Ishikawa (cell line): Measurements from ENCODE around the gene PLXNA4.

Source experiments
- CEBPB ChIP-seq: IDR thresholded peaks from 2 replicates; pipeline ENCODE4 v1.6.1; 2012
- CREB1 ChIP-seq: IDR thresholded peaks from 2 replicates; pipeline ENCODE4 v1.6.1; 2012; ENCODE audit warnings: low read depth
- EGR1 ChIP-seq: IDR thresholded peaks from 2 replicates; pipeline ENCODE4 v1.6.1; 2012
- EP300 ChIP-seq: IDR thresholded peaks from 2 replicates; pipeline ENCODE4 v1.6.1; 2012; ENCODE audit warnings: borderline replicate concordance
- FOXM1 ChIP-seq: IDR thresholded peaks from 2 replicates; pipeline ENCODE4 v1.6.1; 2012; ENCODE audit warnings: low read depth, borderline replicate concordance
- NFIC ChIP-seq: IDR thresholded peaks from 2 replicates; pipeline ENCODE4 v1.6.1; 2012
- RAD21 ChIP-seq: IDR thresholded peaks from 2 replicates; pipeline ENCODE4 v1.6.1; 2012; ENCODE audit warnings: low read depth
- TAF1 ChIP-seq: IDR thresholded peaks from 2 replicates; pipeline ENCODE4 v1.6.1; 2012; ENCODE audit warnings: low read depth, mild to moderate bottlenecking
- TCF12 ChIP-seq: IDR thresholded peaks from 2 replicates; pipeline ENCODE4 v1.6.1; 2012; ENCODE audit warnings: low read depth
- TEAD4 ChIP-seq: IDR thresholded peaks from 2 replicates; pipeline ENCODE4 v1.6.1; 2012
- YY1 ChIP-seq: IDR thresholded peaks from 2 replicates; pipeline ENCODE4 v1.6.1; 2012; ENCODE audit warnings: low read depth
- ZBTB7A ChIP-seq: IDR thresholded peaks from 2 replicates; pipeline ENCODE4 v1.6.1; 2012; ENCODE audit warnings: low read depth
- TF ChIP-seq, protein P1 (sequence below): IDR thresholded peaks from 2 replicates; pipeline ENCODE4 v1.6.1; 2012
- TF ChIP-seq, protein P2 (sequence below): IDR thresholded peaks from 2 replicates; pipeline ENCODE4 v1.6.1; 2012; ENCODE audit warnings: low read depth, mild to moderate bottlenecking
- TF ChIP-seq, protein P3 (sequence below): IDR thresholded peaks from 2 replicates; pipeline ENCODE4 v1.6.1; 2012

PLXNA4 gene

DNA sequence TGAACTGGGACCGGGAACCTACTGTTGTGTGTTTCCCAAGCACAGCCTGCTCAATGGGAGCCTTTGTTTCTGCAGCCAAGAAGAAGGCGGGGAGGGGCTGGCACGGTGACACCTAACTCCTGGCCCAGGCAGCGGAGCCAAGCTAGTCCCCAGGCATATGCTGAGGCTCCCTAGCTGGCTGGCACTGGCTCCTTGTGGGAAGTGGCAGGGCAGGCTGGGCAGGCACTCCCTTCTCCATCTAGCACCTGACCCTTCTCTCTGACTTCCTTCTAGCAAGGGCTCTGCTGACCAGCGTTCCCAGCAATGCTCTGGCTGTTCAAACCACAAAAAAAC, 325.0 kb downstream of the PLXNA4 start:
- TF ChIP-seq CEBPB (no peak), FOXM1 (no peak), NFIC (no peak), TCF12 (no peak), CREB1 (no peak), EP300 (no peak), EGR1 (no peak), ZBTB7A (no peak), YY1 (no peak), RAD21 (no peak), TEAD4 (no peak)
- TF ChIP-seq, protein P1, sequence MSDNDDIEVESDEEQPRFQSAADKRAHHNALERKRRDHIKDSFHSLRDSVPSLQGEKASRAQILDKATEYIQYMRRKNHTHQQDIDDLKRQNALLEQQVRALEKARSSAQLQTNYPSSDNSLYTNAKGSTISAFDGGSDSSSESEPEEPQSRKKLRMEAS, result no peak

DNA sequence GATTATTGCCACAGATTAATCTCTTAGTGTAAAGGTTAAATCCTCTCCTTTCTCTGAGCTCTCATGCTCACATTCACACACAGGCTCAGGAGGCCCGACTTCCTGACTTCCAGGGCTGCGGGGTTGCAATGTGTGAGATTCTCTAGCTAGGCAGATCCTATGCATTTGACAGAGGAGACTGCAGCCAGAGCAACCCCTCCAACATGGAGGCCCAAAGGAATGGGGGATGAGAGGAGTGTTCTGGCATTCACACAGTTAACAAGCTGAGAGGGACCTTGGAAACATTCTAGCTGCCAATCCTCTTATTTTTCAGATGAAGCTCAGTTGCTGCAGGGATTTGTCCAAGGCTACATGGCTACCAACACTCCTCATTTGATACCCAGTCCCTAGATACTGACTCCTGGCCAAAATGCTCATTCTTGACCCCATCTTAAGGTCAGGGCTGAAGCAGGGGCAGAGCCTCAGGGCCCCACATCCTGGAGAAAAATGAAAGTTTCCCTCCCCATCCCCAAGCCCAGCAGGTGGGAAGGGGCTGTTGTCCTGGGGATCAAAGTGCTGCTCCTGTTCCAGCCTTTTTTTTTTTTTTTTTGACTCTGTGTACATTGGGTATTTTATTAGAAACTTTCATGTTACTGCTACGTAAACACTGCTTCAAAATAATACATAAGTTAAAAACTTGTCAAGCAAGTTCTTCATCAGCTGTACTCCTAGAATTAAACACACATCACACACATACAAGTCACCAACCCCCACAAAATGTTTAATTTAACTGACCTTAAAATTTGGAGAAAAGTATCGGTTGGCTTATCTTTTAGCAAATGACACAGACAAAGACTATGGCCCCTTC, 325.6 kb downstream of the PLXNA4 start:
- no peak for TF ChIP-seq YY1
- TF ChIP-seq, protein P1, result no peak
- TF ChIP-seq EGR1, result no peak
- no peak for TF ChIP-seq TAF1
- no peak for TF ChIP-seq EP300
- TF ChIP-seq, protein P2, sequence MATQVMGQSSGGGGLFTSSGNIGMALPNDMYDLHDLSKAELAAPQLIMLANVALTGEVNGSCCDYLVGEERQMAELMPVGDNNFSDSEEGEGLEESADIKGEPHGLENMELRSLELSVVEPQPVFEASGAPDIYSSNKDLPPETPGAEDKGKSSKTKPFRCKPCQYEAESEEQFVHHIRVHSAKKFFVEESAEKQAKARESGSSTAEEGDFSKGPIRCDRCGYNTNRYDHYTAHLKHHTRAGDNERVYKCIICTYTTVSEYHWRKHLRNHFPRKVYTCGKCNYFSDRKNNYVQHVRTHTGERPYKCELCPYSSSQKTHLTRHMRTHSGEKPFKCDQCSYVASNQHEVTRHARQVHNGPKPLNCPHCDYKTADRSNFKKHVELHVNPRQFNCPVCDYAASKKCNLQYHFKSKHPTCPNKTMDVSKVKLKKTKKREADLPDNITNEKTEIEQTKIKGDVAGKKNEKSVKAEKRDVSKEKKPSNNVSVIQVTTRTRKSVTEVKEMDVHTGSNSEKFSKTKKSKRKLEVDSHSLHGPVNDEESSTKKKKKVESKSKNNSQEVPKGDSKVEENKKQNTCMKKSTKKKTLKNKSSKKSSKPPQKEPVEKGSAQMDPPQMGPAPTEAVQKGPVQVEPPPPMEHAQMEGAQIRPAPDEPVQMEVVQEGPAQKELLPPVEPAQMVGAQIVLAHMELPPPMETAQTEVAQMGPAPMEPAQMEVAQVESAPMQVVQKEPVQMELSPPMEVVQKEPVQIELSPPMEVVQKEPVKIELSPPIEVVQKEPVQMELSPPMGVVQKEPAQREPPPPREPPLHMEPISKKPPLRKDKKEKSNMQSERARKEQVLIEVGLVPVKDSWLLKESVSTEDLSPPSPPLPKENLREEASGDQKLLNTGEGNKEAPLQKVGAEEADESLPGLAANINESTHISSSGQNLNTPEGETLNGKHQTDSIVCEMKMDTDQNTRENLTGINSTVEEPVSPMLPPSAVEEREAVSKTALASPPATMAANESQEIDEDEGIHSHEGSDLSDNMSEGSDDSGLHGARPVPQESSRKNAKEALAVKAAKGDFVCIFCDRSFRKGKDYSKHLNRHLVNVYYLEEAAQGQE, result no peak
- TF ChIP-seq, protein P3, sequence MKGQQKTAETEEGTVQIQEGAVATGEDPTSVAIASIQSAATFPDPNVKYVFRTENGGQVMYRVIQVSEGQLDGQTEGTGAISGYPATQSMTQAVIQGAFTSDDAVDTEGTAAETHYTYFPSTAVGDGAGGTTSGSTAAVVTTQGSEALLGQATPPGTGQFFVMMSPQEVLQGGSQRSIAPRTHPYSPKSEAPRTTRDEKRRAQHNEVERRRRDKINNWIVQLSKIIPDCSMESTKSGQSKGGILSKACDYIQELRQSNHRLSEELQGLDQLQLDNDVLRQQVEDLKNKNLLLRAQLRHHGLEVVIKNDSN, result no peak
- no peak for TF ChIP-seq TCF12

DNA sequence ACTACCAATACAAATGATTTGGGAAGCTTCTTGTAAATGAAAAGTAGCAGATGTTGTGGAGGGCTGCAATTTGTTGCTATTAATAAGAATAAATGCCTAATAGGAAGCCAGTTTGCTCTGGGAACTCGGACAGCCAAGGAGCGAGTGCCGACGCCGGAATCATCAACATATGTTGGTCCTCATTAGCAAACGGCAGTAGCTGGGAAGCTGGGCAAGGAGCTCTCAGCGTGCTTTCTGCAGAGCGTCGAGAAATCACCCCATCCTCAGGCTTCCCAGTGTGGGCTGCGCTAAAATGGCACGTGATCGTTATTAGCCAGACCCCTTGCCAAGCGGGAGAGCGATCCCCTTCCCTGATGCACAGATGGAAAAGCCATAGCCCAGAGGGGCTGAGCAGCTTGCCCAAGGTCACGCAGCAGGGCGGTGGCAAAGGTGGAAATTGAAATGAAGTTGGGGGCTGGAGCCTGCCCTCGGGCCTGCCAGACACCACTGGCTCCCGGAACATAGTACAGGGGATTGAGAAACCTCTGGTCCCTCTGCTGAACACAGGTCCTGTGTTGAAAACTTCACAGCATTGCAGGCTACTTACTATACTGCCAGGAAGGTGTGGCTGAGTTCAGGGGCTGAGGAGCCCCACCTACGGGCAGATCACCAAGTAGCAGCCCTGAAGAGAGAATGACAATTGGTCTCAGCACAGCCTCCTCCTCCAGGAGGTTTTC, 326.9 kb downstream of the PLXNA4 start:
- TF ChIP-seq CREB1 (no peak), ZBTB7A (no peak), TAF1 (no peak), TEAD4 (no peak), YY1 (no peak), EP300 (no peak), FOXM1 (no peak), NFIC (no peak), TCF12 (no peak), EGR1 (no peak)
- TF ChIP-seq, protein P3, result no peak
- TF ChIP-seq, protein P2, result no peak

DNA sequence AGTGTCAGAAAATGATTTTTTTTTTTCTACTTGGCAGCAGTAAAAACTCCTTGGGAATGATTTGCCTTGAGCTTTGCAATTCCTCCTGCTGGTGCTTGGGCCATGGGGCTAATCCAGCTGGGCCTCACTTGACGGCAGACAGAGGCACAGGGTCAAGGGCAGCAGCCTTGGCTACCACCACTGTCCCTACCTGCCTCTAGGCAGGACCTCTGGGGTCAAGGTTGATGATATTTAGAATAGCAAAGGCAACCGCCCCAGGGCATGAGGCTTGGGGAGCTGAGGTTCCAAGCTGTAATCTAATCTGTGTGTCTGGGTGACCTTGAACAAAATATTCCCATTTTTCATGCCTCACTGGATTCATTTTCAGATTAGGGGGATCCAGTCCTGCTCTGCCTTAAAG, 327.4 kb downstream of the PLXNA4 start:
- TF ChIP-seq, protein P2, result no peak
- TF ChIP-seq TEAD4 (no peak), TCF12 (no peak), CREB1 (no peak), NFIC (no peak), CEBPB (no peak), RAD21 (no peak), FOXM1 (no peak), YY1 (no peak), TAF1 (no peak), ZBTB7A (no peak), EGR1 (no peak), EP300 (no peak)
- TF ChIP-seq, protein P3, result no peak
- TF ChIP-seq, protein P1, result no peak
